Stimulated activated CD8-positive, alpha-beta memory T cell treated with anti-CD3 and anti-CD28 coated beads, Interleukin-12 subunit alpha, Interleukin-12 subunit beta, amount 100 ng/mL, for 4 hours (primary cell): Measurements from ENCODE around the gene EPHB1.

Experiments used
- DNase-seq: peaks from one replicate; pipeline ENCODE4 v3.0.0-alpha.2; 2020; ENCODE audit warnings: low read depth

EPHB1 gene

DNA sequence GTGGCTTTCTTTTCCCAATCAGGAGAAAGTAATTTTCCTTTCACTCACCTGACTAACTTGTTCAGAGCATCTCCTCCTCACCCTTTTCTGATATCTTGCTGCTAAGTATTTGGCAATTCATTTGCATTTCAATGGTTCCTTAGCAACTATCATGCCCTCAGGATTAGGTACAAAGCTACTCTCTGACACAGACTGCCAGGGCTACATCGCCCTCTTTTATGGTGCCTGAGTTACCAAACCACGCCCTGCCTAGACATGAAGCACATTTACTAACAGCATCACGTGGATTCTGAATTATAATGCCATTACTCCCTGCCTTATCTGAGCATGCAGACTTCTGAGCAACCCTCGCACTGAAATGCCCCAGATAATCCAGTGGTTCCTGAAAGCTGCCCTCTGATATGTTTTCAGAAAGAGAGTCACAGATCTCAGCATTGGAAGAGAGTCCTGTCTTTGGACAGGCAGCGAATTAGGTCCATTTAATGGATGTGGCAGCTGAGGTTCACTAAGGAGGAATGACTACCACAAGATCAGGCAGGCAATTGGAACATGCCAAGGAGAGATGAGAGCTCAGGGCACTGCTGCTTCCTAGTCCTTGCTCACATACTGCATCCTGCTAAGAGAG, 14.5 kb downstream of the EPHB1 start:
- no peak for DNase-seq

DNA sequence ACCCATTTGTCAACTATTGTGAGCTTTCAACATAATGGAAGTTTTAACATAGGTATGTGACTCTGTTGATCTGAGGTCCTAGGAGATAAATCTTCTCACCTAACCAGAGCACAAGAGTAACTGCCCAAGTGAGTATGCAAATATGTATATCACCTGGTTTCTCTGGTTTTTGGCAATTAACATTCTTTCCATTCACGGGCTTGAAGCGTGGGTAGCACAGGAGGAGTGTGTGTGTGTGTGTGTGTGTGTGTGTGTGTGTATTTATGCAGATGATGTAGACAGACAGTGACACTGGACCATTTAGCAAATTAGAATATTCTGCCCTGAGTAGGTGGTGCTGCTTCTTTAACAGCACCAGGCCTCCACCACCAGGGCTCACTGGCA, 15.0 kb downstream of the EPHB1 start:
- no peak for DNase-seq

DNA sequence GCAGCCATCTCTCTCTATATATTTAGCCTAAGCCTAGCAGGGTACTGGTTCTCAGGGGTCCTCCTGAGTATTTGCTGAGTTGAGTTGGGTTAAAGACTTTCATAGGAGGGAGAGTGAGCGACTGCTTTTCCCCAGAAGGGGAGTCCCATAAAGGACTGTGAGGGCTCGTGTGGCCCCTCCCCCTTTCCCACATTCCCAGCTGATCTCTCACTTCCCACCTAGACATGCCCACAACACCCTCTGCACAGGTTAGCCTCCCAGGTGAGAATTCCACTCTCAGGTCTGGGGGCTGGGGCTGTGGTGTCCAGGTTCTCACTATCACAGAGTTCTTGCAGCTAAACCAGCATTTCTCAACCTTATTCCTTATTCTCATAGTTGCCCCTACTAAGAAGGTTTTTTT, 15.8 kb downstream of the EPHB1 start:
- no peak for DNase-seq

DNA sequence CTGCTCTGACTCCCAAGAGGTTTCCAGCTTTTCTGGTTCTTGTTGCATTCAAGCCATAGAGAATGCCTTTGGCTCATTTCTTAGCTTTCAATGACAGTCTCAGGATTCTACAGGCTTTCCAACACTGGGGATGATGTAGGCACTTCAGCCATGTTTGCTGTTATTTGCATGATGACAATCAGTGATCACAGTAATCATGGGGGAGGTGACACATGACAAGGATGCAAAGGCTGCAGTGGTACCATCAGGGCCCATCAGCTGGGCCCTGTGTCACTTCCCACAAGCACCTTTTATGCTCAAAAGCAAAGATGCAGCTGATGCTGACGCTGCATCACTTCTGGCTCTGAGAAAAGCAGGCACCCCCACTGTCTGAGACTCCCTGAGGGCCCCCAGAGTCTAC, 18.6 kb downstream of the EPHB1 start:
- DNase-seq, result no peak

DNA sequence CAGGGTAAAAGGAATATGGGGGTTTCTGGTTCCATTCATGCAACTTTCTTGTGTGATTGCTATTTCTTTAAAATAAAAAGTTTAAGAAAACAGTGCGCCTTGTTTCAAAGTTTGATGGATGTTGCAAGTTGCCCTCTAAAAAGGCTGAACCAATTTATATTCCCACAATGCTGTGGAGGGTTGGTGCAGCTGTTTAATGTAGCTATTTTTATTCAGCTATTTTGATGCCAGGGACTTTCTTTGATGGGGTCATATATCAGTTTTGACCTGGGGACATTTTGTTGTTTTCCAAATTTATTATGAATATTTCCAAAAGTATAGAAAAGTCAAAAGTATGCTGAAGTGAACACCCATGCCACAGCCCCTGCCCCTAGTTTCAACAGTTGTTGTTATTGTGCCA, 20.5 kb downstream of the EPHB1 start:
- DNase-seq, result no peak

DNA sequence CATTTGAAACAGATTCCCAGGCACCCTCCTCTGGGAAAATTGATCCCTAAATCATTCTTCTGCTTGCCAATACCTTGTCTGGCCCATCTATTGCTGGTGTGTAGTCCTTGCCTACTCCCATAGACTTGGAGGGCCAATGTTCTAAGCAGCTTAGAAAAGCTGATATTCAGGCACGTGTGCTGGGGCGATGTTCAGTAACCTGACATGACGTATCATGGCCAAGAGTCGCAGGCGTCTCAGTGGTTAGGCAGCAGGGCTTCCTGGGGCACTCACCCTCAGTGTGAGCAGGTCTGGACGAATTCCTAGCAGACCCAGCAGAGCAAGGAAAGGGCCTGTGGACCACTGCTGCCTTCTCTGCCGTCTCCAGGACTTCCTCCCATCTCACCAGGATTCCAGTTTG, 21.6 kb downstream of the EPHB1 start:
- DNase-seq, result no peak

DNA sequence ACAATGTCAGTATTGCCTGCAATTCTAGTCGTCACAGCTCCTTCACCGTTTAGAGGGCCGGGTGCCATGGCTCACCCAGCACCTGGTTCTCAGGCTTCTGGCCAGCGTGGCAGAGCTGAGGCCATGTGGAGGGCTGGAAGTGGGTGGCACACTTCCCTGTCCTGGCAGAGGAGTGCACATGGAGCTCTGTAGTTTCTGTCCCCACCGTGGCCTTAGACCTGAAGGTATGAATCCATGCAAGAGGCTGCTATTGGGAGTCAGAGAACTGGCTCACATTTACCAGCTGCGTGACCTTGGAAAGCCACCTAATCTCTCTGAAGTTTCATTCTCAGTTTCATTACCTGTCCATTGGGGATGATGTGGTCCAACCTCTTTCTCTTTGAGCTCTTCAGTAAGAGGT, 22.2 kb downstream of the EPHB1 start:
- DNase-seq, result no peak

DNA sequence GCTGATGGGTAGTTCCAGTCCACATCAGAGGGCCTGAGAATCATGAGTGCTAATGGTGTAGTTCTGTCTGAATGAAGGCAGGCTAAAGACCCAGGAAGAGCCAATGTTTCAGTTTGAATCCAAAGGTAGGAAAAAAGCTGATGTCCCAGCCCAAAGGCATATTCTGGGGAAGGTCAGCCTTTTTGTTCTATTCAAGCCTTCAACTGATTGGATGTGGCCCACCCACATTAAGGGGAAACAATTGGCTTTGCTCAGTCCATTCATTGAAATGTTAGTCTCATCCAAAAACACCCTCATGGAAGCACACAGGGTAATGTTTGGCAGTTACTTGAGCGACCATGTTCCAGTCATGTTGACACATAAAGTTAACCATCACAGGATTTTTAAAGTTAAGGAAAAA, 25.9 kb downstream of the EPHB1 start:
- no peak for DNase-seq

DNA sequence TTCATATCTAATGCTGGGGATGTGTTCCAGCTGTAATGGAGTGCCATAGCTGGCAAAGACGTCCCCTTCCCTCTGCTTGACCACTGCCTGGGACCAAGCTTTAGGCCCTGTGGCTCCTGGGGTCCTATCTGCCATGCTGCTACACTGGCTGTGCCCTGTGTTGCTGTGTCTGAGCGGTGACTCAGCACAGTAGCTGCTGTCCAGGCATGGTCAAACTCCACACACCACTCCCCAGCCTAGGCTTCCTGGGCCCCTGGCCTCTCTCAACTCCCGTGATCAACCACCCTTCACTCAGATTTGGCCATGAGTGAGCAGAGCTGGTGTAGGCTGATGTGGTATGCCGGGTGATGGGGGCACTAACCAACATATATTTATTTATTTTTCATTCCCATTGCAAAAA, 27.0 kb downstream of the EPHB1 start:
- DNase-seq, result no peak

DNA sequence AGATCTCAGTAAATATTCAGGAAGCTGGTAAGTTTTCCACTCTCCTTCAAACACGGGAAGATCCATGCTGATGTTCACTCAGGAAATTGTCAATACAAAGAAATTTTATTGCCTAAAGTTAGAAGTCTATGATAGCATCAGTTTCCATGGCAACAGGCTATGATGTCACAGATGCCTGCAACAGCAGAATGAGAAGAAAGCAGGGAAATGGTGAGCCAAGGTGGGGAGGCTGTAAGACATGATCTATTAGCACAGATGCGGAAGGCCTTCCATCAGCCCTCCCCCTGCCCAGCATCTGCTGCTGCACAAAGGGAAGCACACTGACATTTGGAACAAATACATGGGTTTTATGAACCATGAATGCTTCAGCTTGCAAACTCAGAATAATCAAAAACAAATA, 28.6 kb downstream of the EPHB1 start:
- DNase-seq, result no peak

DNA sequence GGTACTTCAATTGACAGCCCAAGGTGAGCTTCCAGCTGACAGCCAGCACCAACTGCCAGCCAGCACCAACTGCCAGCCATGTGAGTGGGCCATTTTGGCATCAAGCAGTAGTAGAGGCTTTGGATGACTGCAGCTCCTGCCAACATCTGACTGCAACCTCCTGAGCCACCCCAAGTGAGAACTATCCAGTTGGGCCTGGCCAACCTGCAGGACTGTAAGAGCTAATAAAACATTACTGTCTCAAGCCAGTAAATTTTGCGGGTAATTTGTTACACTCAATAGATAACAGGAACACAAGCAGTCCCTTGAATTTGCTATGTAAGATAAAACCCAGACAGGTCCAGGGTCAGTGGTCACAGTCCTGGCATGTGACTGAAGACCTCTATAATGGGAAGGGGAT, 29.7 kb downstream of the EPHB1 start:
- no peak for DNase-seq

DNA sequence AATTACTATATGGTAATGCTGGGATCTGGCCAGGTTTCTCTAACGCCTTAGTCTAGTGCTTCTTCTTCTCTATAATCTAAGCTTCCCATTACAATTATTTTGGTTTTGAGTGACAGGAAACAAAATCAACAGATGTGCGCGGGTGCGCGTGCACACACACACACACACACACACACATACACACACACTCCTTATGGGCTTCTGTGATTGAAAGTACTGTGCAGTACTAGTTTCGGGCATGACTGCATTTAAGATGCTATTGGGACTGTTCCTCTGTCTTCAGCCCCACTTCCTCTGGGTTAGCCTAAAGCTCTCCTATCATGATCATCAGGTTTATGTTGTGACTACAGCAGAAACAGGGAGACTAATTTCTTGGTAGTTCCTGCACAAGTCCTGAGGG, 32.2 kb downstream of the EPHB1 start:
- DNase-seq, result no peak

DNA sequence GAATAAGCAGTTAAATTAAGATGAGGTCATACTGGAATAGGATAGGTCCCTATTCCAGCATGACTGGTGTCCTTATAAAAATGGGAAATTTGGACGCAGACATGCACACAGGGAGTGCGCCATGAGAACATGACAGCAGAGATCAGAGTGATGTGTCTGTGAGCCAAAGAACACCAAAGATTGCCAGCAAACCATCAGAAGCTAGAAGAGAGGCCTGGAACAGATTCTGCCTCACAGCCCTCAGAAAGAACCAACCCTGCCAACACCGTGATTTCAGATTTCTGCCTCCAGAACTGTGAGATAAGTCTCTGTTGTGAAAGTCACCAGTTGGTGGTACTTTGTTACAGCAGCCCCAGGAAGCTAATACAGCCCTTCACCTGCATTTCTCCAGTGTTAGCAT, 34.7 kb downstream of the EPHB1 start:
- DNase-seq, result no peak

DNA sequence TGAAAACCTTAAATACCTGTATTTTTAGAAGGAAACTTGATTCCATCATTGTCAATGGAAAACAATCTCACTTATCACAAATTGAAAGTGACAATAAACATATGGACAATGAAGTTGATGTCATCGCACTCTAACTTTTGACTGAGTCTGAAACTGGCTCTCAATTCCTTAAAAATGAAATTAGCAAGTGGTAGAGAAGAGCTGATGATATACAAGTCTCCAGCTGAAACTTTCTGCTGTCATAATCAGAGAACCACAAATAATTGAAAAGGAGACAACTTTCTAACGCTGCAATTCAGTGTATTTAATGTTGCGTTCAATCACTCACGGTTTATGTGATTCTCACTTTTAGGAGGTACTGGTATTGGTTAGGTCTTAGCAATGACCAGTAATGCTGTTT, 37.5 kb downstream of the EPHB1 start:
- DNase-seq, result no peak

DNA sequence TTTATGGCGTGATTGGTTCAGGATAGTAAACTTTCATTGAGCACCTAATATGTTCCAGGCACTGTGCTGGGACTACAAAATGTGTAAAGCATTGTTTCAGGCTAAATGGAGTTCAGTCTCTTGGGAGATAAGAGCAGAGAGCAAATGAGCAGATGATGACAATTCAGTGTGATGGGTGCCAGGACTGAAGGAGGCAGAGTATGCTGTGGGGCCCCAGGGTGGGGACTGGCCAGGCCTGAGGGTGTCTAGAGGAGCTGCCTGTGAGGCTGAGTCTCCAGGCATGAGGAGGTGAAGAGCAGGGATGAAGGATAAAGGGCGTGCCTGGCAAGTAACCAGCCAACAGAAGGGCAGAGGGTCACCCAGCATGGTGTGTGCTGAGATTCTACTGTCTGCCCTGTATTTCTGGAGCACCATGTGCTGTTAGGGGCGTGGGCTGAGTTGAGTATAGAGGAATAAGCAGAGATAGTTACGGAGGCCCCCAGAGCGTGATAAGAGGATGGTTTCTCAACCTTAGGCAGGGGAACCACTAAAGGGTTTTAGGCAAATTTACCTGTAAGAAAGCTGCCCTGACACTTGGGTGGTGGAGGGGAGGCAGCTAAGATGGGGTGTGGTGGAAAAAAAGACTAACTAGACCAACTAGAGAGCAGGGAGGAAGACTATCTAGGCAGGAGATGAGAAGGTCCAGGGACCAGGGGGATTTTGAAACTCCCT, 38.5 kb downstream of the EPHB1 start:
- DNase-seq, result no peak

DNA sequence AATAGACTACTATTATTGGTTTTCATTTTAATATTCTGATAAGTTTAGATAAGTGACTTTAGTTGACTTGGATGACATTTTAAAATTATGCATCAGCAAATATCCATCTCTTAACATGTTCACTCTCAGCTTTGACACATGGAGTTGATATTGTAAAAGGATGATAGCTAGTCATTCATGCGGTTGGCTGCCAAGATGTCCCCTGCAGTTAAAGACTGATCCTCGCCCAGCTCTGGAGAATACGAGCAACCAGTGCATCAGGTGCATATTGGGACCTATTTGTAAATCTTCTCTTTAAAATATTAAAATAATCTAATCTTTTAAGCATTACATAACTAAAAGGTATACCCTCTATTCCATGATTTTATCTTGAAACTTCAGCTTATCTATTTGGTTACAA, 41.9 kb downstream of the EPHB1 start:
- no peak for DNase-seq

DNA sequence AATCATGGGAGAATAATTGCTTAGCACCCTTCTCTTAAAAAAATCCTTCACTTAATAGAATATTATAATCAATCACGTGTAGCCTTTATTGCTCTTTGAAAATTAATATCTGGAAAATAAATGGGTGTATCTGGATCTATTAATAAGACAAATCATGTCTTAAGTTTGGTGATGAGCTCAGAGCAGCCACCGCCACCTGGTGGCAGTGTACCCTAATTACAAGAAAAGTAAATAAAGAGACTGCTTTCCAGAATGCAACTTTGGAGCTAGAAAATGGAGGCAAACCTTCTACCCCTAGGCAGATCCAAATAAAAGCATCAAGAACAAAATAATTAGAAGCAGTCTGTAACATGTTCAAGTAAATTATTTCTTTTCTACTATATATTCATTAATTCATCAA, 43.5 kb downstream of the EPHB1 start:
- DNase-seq, result no peak

DNA sequence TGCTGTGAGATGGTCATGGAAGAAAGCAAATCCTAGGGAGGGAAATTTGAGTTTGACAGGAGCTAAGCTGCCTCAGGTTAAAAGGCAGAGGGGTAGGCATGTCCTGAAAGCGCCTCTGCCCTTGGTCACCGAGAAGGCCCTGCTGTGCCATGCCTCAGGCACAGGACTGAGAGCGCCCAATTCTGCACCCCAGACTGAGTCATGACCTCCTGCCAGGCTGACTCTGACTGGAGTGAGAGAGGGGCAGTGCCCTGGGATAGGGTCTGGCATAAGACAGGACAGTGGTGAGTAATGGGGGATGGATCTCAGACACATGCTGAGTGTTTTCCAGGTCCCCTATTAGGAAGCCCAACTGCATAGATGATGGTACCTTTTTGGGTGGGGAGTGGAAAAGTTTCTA, 44.4 kb downstream of the EPHB1 start:
- no peak for DNase-seq

DNA sequence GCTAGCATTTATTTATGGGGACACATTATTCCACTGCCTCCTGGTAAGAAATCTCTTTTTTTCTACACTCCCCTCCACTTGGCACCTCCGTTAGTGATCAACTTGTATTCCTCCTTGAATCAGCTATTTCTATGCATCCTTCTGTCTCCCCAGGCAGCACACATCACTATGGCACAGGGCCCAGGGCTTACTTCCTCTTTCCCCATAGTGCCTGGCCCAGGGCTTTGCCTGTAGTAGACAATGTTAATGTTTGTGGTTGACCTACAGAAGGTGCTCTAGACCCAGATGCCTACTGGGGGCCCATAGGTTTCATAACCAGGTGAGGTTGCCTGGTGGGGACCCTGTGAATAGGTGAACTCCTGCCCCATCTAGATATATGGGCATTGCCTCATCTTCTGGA, 44.9 kb downstream of the EPHB1 start:
- no peak for DNase-seq

DNA sequence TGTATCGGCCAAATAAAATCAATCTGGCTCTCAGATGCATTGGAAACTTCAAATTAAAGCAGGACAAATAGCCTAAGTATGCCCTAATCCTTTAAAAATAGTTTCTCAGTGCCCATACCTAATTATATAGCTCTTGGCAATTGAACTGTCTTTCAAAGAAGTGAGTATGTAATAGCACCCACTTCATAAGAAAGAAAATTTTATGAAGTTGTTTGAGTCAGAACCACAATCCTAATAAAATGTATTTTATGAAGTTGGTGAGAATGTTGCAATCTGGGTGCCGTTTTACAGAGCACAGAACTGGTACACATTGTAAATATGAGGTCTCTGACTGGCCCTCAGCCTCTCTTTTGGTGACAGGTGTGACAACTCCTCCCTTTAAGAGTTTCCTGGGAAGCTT, 45.4 kb downstream of the EPHB1 start:
- DNase-seq, result no peak

DNA sequence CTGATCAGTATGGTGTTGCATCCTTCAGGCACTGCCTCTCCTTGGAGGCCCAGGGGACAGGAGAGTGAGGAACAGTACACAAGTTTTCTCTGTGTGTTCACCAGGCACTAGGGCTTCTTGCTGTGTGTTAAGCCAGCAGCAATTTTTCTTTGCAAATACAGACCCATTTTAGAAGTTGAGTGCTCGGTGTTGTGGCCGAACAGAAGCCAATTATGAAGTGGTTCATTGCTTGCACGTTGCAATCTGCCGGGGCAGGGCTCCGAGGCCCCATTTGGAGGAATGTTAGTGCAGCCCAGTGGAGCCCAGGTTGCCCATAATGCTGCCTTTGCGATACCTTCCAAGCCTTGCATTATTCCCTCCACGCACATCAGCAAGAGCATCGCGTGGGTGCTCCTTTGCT, 51.0 kb downstream of the EPHB1 start:
- no peak for DNase-seq

DNA sequence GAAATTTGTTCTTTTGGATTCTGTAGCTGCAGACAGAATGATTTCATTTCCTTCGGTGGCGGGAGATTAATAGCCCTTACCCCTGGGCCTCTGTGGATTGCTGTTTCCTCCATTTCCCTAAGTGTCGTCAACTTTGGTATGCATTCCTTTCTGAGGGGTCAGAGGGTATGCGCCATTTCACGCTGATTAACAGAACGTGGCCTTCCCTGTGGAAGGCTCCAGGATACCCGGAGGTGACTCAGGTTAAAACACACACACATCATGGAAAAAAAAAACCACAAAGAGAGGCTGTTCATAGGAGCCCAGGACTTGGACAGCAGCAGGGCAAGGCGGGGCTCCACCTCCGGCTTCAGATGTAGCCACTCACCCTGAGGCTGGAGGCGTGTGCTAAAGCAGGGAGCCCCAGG, 51.9 kb downstream of the EPHB1 start:
- DNase-seq, result no peak

DNA sequence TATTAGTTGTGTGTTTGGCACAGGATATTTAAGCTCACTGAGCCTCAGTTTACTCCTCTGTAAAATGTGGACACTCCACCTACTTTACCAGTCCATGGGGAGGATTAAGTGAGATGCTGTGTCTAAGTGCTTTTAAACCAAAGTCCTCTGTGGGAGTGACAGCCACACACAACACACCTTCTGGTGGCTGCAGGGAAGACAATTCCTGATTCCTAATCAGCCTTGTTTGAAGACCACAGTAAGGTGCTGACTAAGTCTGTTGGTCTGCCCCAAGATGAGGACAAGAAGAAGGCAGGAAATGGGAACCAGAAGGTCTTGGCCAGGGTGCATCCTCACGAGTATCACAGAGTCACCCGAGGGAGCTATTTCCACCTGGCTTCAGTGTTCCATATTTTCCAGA, 52.3 kb downstream of the EPHB1 start:
- no peak for DNase-seq

DNA sequence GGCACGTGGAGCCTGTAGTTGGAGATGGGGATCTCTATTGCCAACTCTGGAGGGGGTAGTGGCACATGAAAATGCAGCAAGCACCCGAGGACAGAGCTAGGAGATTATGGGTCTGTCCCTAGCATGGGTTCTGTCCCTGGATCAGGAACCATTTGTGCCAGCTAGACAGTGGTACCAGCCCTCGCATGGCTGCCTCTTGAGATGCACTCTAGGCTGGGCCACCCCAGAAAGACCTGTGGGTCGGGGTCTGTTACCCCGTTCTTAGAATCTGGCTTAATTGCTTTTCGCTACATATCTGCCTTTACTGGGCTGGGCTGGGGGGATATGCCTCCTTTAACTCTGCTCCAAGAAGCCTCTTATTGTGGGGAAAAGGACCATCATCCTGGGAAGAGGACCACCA, 54.5 kb downstream of the EPHB1 start:
- DNase-seq, result no peak
